Duodenal mucosa (tissue), 2 donors: ENCODE measurements around the gene MYBPC2.

ENCODE experiments used
- H3K27ac ChIP-seq: one replicate; pipeline ENCODE4 v1.7.0; 2013; ENCODE audit warnings: low read depth, low read length
- H3K27me3 ChIP-seq, 2 donors: one replicate each; pipeline ENCODE4 v1.7.0; 2013; ENCODE audit warnings: low read length in 2 of 2, control low read depth in 1 of 2; ENCODE audit not compliant: insufficient read depth in 2 of 2, control insufficient read depth in 1 of 2
- H3K36me3 ChIP-seq, 2 donors: one replicate each; pipeline ENCODE4 v1.7.0; 2013; ENCODE audit warnings: low read length in 2 of 2, control low read depth in 1 of 2; ENCODE audit not compliant: insufficient read depth in 2 of 2, control insufficient read depth in 1 of 2
- H3K4me1 ChIP-seq, 2 donors: one replicate each; pipeline ENCODE4 v1.7.0; 2013; ENCODE audit warnings: low read length in 2 of 2, control low read depth in 1 of 2; ENCODE audit not compliant: insufficient read depth in 2 of 2, control insufficient read depth in 1 of 2
- H3K4me3 ChIP-seq, 2 donors: one replicate each; pipeline ENCODE4 v1.7.0; 2013; ENCODE audit warnings: low read length in 2 of 2, low read depth in 1 of 2
- H3K9ac ChIP-seq, 2 donors: one replicate each; pipeline ENCODE4 v1.7.0; 2013; ENCODE audit warnings: low read length in 2 of 2, low read depth in 1 of 2
- H3K9me3 ChIP-seq, 2 donors: one replicate each; pipeline ENCODE4 v1.7.0; 2013; ENCODE audit warnings: low read length in 2 of 2, control low read depth in 1 of 2; ENCODE audit not compliant: control insufficient read depth in 1 of 2

Gene MYBPC2

GRCh38 chr19:50498219-50499056 is 65.7 kb downstream of the MYBPC2 start:
- no peaks in the 10 kb centered on the region for H3K9me3 ChIP-seq
- no peaks in the 10 kb centered on the region for H3K36me3 ChIP-seq
- H3K27ac ChIP-seq = no peak overlapping the region
- no peak overlapping the region for H3K9ac ChIP-seq
- H3K27me3 ChIP-seq = no peaks in the 10 kb centered on the region
- no peaks in the 10 kb centered on the region for H3K4me1 ChIP-seq
- H3K4me3 ChIP-seq = no peak overlapping the region

GRCh38 chr19:50500060-50500752 is 67.5 kb downstream of the MYBPC2 start:
- Histone ChIP-seq H3K9me3 (no peaks in the 10 kb centered on the region), H3K27me3 (no peaks in the 10 kb centered on the region), H3K36me3 (no peaks in the 10 kb centered on the region), H3K9ac (no peak overlapping the region), H3K4me3 (no peak overlapping the region), H3K27ac (no peak overlapping the region), H3K4me1 (no peaks in the 10 kb centered on the region)

DNA sequence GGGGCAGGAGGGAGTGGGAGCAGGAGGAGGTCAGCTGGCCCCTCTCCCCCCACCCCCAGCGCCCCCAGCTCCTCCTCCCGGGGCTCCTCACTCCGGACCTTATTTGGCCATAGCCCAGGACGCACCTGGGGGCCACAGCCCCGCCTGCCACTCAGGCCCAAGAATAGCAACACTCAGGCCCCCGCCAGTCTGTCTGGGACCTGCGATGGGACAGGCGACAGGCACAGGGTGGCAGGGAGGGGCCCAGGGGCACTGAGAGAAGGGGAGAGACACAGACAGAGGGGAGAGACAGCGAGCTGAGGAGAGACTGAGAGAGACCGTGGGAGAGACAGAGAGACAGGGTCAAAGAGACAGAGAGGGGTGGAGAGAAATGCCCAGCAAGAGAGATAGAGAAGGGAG is 68.1 kb downstream of the MYBPC2 start:
- H3K9me3 ChIP-seq = no peaks in the 10 kb centered on the region
- no peaks in the 10 kb centered on the region for H3K27me3 ChIP-seq
- H3K4me3 ChIP-seq = no peak overlapping the region
- no peaks in the 10 kb centered on the region for H3K36me3 ChIP-seq
- H3K9ac ChIP-seq = no peak overlapping the region
- no peaks in the 10 kb centered on the region for H3K4me1 ChIP-seq
- no peak overlapping the region for H3K27ac ChIP-seq

- Histone ChIP-seq H3K4me3 (no peak overlapping the region), H3K9ac (no peak overlapping the region), H3K27me3 (no peaks in the 10 kb centered on the region), H3K9me3 (no peaks in the 10 kb centered on the region), H3K36me3 (no peaks in the 10 kb centered on the region), H3K27ac (no peak overlapping the region), H3K4me1 (no peaks in the 10 kb centered on the region)
These were observed 68.5 kb downstream of the MYBPC2 start for GRCh38 chr19:50501186-50501567.

DNA sequence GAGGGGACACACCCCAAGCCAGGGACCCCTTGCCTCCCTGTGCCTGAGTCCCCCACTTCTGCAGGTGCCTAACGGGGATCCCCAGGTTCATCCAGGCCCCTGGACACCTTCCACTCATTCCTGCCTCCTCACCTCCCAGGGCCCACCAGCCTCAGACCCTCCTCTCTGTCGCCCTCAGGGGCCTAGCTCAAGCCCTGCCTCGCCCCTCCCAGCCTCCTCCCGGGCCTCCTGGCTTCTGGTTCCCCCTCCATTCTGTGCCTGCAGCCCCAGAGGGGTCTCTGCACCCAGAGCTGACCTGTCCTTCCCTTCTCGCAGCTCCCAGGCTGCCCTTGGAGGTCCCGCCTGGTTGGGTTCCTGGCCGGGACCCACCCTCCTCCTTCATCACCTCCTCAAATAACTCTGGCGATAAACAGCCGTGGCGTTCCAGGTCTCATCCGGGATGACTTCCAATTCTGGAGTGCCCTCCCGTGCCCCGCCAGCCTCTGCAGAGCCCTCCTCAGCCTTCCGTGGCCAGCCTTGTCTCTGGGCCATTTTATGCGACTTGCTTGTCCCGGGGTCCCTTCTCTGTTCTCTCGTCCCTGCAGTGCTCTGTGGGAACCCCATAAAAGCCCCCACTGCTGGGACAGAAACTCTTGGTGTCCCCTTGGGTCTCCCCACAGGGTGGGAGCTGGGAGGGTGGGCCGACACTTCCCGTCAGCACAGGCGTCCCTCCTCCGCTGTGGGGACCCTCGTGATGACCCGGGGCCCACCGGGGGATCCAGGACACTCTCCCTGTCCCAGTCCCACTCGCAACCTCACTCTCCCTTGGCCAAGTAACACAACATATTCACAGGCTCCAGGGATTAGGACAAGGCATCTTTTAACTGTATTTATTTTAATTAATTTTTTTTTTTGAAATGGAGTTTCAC is 69.1 kb downstream of the MYBPC2 start:
- no peaks in the 10 kb centered on the region for H3K4me1 ChIP-seq
- no peaks in the 10 kb centered on the region for H3K9me3 ChIP-seq
- H3K4me3 ChIP-seq = no peak overlapping the region
- H3K27me3 ChIP-seq = no peaks in the 10 kb centered on the region
- H3K27ac ChIP-seq = no peak overlapping the region
- H3K9ac ChIP-seq = no peak overlapping the region
- H3K36me3 ChIP-seq = no peaks in the 10 kb centered on the region

GRCh38 chr19:50505856-50506611 is 73.3 kb downstream of the MYBPC2 start:
- Histone ChIP-seq H3K36me3 (no peaks in the 10 kb centered on the region), H3K9ac (no peak overlapping the region), H3K4me1 (peaks cover 7 to 8% of the 10 kb centered on the region in 2 donors), H3K27me3 (no peaks in the 10 kb centered on the region), H3K27ac (no peak overlapping the region), H3K9me3 (no peaks in the 10 kb centered on the region), H3K4me3 (no peak overlapping the region)

GRCh38 chr19:50506700-50507099 is 74.0 kb downstream of the MYBPC2 start:
- H3K4me1 ChIP-seq = peaks cover 8 to 11% of the 10 kb centered on the region in 2 donors
- H3K9ac ChIP-seq = no peak overlapping the region
- no peak overlapping the region for H3K27ac ChIP-seq
- H3K27me3 ChIP-seq = no peaks in the 10 kb centered on the region
- no peak overlapping the region for H3K4me3 ChIP-seq
- no peaks in the 10 kb centered on the region for H3K36me3 ChIP-seq
- H3K9me3 ChIP-seq = no peaks in the 10 kb centered on the region

DNA sequence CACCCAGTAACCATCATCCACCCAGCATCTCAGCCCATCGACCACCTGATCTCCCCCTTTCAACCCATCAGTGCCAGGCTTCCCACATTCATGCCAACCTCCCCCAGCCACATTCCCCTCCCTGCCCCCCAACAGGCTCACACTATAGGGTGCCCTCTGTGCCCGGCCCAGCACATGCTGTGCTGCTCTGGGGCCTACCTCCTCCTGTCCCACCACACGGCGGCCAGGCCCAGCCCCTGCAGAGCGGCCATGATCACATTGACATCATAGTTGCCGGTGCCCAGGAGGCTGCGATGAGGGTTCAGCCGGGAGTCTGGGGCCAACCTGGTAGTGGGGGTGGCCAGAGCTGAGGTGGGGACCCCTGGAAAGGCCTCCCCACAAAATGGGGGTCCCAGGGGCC is 74.7 kb downstream of the MYBPC2 start:
- no peaks in the 10 kb centered on the region for H3K27me3 ChIP-seq
- no peak overlapping the region for H3K4me3 ChIP-seq
- H3K27ac ChIP-seq = no peak overlapping the region

GRCh38 chr19:50508843-50509190 is 76.1 kb downstream of the MYBPC2 start:
- H3K27ac ChIP-seq = no peak overlapping the region
- peaks cover 0 to 6% of the 10 kb centered on the region in 2 donors for H3K27me3 ChIP-seq
- H3K4me3 ChIP-seq = no peak overlapping the region
- H3K4me1 ChIP-seq = peaks cover 8 to 11% of the 10 kb centered on the region in 2 donors
- no peaks in the 10 kb centered on the region for H3K9me3 ChIP-seq
- H3K9ac ChIP-seq = no peak overlapping the region
- H3K36me3 ChIP-seq = no peaks in the 10 kb centered on the region

More for the DNA sequence above, 74.7 kb downstream of the MYBPC2 start:
- Histone ChIP-seq H3K9ac (no peak overlapping the region), H3K9me3 (no peaks in the 10 kb centered on the region), H3K36me3 (no peaks in the 10 kb centered on the region), H3K4me1 (peaks cover 8 to 11% of the 10 kb centered on the region in 2 donors)
